DOHH2 (cell line): Measurements from ENCODE around the gene GPR21.

Source experiments
- EZH2phosphoT487 ChIP-seq: fragments of 200-600 bp; sonication (generic); IDR thresholded peaks from 2 replicates; pipeline ENCODE4 v1.6.1; 2017; ENCODE audit warnings: borderline replicate concordance, mild to moderate bottlenecking, antibody characterized with exemption, low read length, moderate library complexity, mixed read lengths
- TF ChIP-seq, protein P1 (sequence below): fragments of 200-600 bp; sonication (generic); IDR thresholded peaks from one replicate; pipeline ENCODE4 v1.5.1; 2014; ENCODE audit warnings: antibody characterized with exemption, mild to moderate bottlenecking, low read depth, low read length; ENCODE audit not compliant: poor library complexity, severe bottlenecking

DNA sequence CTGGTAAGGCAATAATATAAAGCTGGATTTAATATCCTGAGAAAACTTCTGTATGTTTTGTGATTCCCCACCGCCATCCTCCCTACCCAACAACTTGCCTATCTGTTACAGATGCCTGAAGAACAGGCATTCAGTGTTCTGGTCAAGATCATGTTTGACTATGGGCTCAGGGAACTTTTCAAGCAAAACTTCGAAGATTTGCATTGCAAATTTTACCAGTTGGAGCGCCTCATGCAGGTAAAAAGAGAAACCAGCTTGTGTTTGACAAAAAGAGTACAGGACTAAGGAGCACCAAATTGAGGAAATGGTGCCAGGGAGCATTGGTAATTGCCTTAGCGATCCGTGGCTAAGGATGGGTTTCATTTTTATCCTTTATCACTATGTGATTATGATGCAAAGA lies 40.0 kb downstream of the GPR21 start:
- TF ChIP-seq, protein P1, sequence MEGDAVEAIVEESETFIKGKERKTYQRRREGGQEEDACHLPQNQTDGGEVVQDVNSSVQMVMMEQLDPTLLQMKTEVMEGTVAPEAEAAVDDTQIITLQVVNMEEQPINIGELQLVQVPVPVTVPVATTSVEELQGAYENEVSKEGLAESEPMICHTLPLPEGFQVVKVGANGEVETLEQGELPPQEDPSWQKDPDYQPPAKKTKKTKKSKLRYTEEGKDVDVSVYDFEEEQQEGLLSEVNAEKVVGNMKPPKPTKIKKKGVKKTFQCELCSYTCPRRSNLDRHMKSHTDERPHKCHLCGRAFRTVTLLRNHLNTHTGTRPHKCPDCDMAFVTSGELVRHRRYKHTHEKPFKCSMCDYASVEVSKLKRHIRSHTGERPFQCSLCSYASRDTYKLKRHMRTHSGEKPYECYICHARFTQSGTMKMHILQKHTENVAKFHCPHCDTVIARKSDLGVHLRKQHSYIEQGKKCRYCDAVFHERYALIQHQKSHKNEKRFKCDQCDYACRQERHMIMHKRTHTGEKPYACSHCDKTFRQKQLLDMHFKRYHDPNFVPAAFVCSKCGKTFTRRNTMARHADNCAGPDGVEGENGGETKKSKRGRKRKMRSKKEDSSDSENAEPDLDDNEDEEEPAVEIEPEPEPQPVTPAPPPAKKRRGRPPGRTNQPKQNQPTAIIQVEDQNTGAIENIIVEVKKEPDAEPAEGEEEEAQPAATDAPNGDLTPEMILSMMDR: no peak
- TF ChIP-seq EZH2phosphoT487: no peak
